ENCODE results near the gene CST11.
"Not testable (repeated sequence)": the region's sequence is repeated elsewhere in the genome, so short reads cannot be mapped to it uniquely, and the experiment has no call there.

GRCh38 chr20:23466961-23467360 is 14.3 kb upstream of the CST11 start:
- TF ChIP-seq CTCF (IDR thresholded peaks at IDR 0.05; ENCODE audit: low read depth, low read length, missing input control); FOXA2 (IDR thresholded peaks at IDR 0.05); TAF1 (conservative IDR thresholded peaks at IDR 0.05); JUND (IDR thresholded peaks at IDR 0.05); RXRA (IDR thresholded peaks at IDR 0.05); REST (IDR thresholded peaks at IDR 0.05); YY1 (IDR thresholded peaks at IDR 0.05); NR2F2 (IDR thresholded peaks at IDR 0.05); MAX (IDR thresholded peaks at IDR 0.05); GABPA (IDR thresholded peaks at IDR 0.05 in 1 of 2, conservative IDR thresholded peaks at IDR 0.05 in 1 of 2); SP1 (IDR thresholded peaks at IDR 0.05); ZBTB33 (IDR thresholded peaks at IDR 0.05): not testable (repeated sequence)
